AG04449 (cell line): ENCODE results near the gene CEACAM19.

Experiments
- CTCF ChIA-PET: fragments of 350-600 bp; formaldehyde crosslinking; extraction: SDS; loops from one replicate; lab custom pipeline; 2021; ENCODE audit warnings: antibody characterized with exemption; lab: Yijun Ruan, JAX
- POLR2A ChIA-PET: fragments of 400-600, 350-600 bp; formaldehyde crosslinking; extraction: SDS; loops from one replicate; lab custom pipeline; 2020; ENCODE audit warnings: antibody characterized with exemption, inconsistent platforms; lab: Yijun Ruan, JAX
- DNase-seq: peaks from one replicate; pipeline ENCODE4 v3.0.0-alpha.2; 2010; ENCODE audit warnings: low read depth, low spot score
- H3K4me3 ChIP-seq: 2 replicates; pipeline ENCODE4 v1.5.1; 2011; ENCODE audit warnings: low read depth, mild to moderate bottlenecking, control low read depth, low read length
- TF ChIP-seq, protein P1 (sequence below): IDR thresholded peaks from one replicate; pipeline ENCODE4 v1.5.1; 2011; ENCODE audit warnings: mild to moderate bottlenecking, moderate library complexity, low read length, control low read depth, inconsistent platforms; ENCODE audit not compliant: insufficient read depth; ENCODE audit errors: missing control alignments

The CEACAM19 gene

DNA sequence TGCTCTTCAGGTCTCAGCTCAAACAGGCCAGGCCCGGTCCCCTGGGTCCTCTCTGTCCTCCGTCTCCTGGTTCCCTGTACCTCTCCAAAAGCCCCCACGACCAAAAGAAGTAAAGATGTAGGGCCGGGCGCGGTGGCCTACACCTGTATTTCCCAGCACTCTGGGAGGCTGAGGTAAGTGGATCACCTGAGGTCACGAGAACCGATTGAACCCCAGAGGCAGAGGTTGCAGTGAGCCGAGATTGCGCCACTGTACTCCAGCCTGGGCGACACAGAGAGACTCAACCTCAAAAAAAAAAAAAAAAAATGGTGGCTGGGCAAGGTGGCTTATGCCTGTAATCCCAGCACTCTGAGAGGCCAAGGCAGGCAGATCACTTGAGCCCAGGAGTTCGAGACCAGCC, 55.2 kb downstream of the CEACAM19 start:
- TF ChIP-seq, protein P1, sequence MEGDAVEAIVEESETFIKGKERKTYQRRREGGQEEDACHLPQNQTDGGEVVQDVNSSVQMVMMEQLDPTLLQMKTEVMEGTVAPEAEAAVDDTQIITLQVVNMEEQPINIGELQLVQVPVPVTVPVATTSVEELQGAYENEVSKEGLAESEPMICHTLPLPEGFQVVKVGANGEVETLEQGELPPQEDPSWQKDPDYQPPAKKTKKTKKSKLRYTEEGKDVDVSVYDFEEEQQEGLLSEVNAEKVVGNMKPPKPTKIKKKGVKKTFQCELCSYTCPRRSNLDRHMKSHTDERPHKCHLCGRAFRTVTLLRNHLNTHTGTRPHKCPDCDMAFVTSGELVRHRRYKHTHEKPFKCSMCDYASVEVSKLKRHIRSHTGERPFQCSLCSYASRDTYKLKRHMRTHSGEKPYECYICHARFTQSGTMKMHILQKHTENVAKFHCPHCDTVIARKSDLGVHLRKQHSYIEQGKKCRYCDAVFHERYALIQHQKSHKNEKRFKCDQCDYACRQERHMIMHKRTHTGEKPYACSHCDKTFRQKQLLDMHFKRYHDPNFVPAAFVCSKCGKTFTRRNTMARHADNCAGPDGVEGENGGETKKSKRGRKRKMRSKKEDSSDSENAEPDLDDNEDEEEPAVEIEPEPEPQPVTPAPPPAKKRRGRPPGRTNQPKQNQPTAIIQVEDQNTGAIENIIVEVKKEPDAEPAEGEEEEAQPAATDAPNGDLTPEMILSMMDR = no peak
- DNase-seq = no peak
- no peak overlapping the region for H3K4me3 ChIP-seq
- CTCF ChIA-PET = interaction anchor here (2.5 to 19.8 kb wide), 5 partner anchors 31 to 116 kb away, joined by 11 to 694 read pairs (median 75); no protein-coding TSS in a partner anchor
- POLR2A ChIA-PET = no interaction called here

DNA sequence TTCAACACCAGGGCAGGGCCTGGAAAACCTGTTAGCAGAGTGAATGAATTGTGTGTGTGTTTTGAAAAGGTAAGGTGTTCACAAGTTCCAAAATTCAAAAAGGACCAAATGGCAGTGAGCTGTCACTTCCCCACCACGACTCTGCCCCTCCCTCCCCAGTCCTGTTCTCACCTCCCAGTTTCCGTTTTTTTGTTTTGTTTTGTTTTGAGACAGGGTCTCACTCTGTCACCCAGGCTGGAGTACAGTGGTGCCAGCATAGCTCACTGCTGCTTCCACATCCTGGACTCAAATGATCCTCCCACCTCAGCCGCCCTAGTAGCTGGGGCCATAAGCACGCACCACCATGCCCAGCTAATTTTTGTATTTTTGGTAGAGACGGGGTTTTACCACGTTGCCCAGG, 56.9 kb downstream of the CEACAM19 start:
- ChIA-PET CTCF (interaction anchor here (1.2 to 19.8 kb wide), 7 partner anchors 10 to 157 kb away, joined by 3 to 694 read pairs (median 11); no protein-coding TSS in a partner anchor), POLR2A (no interaction called here)
- no peak overlapping the region for H3K4me3 ChIP-seq
- TF ChIP-seq, protein P1 = no peak
- no peak for DNase-seq

DNA sequence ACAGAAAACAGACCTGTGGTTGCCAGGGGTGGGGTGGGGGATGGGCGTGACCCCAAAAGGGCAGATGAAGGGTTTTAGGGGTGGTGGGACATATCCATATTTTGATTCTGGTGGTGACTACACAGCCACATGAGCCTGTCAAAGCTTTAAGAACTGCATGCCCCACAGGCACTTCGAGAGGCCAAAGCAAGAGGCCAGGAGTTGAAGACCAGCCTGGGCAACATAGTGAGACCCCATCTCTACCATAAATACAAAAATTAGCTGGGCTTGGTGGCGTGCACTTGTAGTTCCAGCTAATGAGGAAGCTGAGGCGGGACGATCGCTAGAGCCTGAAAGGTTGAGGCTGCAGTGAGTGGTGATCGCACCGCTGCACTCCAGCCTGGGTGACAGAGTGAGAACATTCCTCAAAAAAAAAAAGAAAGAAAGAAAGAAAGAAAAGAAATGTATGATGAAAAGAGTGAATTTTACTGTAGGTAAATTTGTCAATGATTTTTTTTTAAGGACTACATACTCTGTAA, 58.3 kb downstream of the CEACAM19 start:
- DNase-seq = no peak
- TF ChIP-seq, protein P1 = no peak
- H3K4me3 ChIP-seq = no peak overlapping the region
- POLR2A ChIA-PET = no interaction called here
- CTCF ChIA-PET = interaction anchor here (0.8 to 19.8 kb wide), 6 partner anchors 11 to 115 kb away, joined by 3 to 694 read pairs (median 8); no protein-coding TSS in a partner anchor

DNA sequence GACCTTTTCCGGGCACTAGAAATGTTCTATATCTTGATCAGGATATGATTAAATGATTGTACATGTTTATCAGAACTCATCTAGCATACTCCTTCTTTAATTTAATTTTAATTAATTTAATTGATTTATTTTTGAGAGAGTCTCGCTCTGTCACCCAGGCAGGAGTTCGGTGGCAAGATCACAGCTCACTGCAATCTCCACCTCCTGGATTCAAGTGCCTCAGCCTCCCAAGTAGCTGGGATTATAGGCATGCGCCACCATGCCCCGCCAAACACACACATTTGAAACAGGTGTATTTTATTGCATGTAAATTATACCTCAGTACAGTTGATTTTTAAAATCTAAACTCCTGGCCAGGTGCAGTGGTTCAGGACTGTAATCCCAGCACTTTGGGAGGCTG, 59.8 kb downstream of the CEACAM19 start:
- POLR2A ChIA-PET = no interaction called here
- TF ChIP-seq, protein P1 = no peak
- CTCF ChIA-PET = interaction anchor here (1.1 to 19.8 kb wide), 3 partner anchors 38 to 67 kb away, joined by 4 to 694 read pairs (median 5); no protein-coding TSS in a partner anchor
- H3K4me3 ChIP-seq = no peak overlapping the region
- DNase-seq = no peak

DNA sequence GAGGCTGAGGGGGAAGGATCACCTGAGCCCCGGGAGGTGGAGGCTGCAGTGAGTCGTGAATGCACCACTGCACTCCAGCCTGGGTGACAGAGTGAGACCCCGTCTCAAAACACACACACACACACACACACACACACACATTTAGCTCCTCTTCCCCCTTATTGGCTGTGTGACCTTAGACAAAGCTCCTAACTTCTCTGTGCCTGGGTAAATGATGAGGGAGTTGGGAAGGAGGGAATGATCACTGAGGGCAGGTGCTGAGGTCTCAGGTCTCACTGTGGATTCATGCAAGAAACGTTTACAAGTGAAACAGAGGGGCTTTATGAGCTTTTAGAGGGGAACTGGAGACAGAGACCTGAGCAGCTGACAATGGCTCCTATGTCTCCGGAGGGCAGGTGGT, 60.3 kb downstream of the CEACAM19 start:
- TF ChIP-seq, protein P1 = no peak
- ChIA-PET POLR2A (no interaction called here), CTCF (interaction anchor here (1.1 to 19.8 kb wide), 5 partner anchors 7 to 67 kb away, joined by 4 to 694 read pairs (median 6); no protein-coding TSS in a partner anchor)

DNA sequence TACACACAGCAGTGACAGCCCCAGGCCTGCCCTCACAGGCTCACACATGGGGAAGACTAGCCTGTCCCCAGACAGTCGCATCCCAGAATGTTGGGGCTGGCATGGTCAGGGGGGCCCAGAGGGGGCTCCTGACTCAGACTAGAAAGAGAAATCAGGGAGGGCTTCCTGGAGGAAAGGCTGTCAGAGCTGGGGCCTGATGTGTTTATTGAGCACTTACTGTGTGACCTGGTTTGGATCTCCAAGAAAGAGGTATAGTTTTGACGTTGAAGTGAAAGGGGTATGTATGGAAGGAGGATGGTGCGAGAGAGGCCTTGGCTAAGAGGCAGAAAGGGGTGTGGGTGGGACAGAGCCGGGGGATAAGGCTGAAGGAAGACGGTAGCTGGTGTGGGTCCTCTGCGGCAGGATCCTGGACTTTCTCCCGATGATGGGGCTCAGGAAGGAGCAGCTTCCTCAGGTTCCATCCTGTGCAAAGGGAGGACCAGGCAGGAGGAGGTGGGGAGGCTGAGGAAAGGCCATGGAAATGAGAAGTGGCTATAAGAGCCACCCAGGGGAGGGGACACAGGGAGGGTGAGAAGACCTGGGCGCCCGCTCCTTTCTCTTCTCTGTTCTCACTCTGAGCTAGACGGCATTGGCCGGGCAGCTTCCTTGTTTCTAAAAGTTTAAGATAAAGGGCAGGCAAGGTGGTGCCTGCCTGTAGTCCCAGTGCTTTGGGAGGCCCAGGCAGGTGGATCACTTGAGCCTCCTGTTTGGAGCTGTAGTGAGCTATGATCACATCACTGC, 61.1 kb downstream of the CEACAM19 start:
- CTCF ChIA-PET = interaction anchor here (0.8 to 19.8 kb wide), 8 partner anchors 8 to 126 kb away, joined by 3 to 694 read pairs (median 6); no protein-coding TSS in a partner anchor

More for the DNA sequence above, 60.3 kb downstream of the CEACAM19 start:
- H3K4me3 ChIP-seq = no peak overlapping the region
- DNase-seq = no peak

More for the DNA sequence above, 61.1 kb downstream of the CEACAM19 start:
- POLR2A ChIA-PET = interaction anchor here (1.2 kb wide), 1 partner anchor 10 kb away, joined by 3 read pairs; no protein-coding TSS in a partner anchor
- no peak for DNase-seq
- no peak overlapping the region for H3K4me3 ChIP-seq
- TF ChIP-seq, protein P1 = no peak
